HepG2 (cell line): ENCODE data around the gene ARHGEF40. TPM values are rescaled to one million over a fixed set of nuclear protein-coding genes. Genes with fewer than 3 reads are reported as not detected.

Experiments
- BCL6 ChIP-seq: IDR thresholded peaks from 2 replicates; pipeline ENCODE4 v1.6.1; 2016; ENCODE audit warnings: missing genetic modification reagents, missing compliant biosample characterization
- BRCA1 ChIP-seq: sonication (generic); formaldehyde crosslinking; IDR thresholded peaks from 2 replicates; pipeline ENCODE4 v1.4.0; 2020; ENCODE audit warnings: missing genetic modification reagents
- CHCHD3 ChIP-seq: sonication (generic); formaldehyde crosslinking; IDR thresholded peaks from 2 replicates; pipeline ENCODE4 v1.8.0; 2022; ENCODE audit warnings: mild to moderate bottlenecking, missing genetic modification reagents, moderate library complexity
- EP300 ChIP-seq, 3 experiments: sonication (generic) in 1 of 3; formaldehyde crosslinking in 1 of 3; IDR thresholded peaks; 2 replicates each; pipeline versions ENCODE4 v1.5.1 to v1.6.1; 2011 to 2020; ENCODE audit warnings: low read depth in 2 of 3, low read length in 2 of 3, borderline replicate concordance in 1 of 3, improper control_type of control experiment in 1 of 3, mild to moderate bottlenecking in 1 of 3, missing genetic modification reagents in 1 of 3, moderate library complexity in 1 of 3
- JDP2 ChIP-seq: sonication (generic); formaldehyde crosslinking; IDR thresholded peaks from 2 replicates; pipeline ENCODE4 v1.8.1; 2022; ENCODE audit warnings: missing genetic modification reagents, borderline replicate concordance
- KDM3A ChIP-seq: IDR thresholded peaks from 2 replicates; pipeline ENCODE4 v1.6.1; 2018; ENCODE audit warnings: low read depth, missing compliant biosample characterization
- KLF12 ChIP-seq: sonication (generic); formaldehyde crosslinking; IDR thresholded peaks from 2 replicates; pipeline ENCODE4 v1.4.0; 2020; ENCODE audit warnings: missing genetic modification reagents, borderline replicate concordance
- MAFG ChIP-seq: sonication (generic); formaldehyde crosslinking; IDR thresholded peaks from 2 replicates; pipeline ENCODE4 v1.5.1; 2020; ENCODE audit warnings: mild to moderate bottlenecking, missing genetic modification reagents
- NFKBIZ ChIP-seq: IDR thresholded peaks from 2 replicates; pipeline ENCODE4 v1.6.1; 2018; ENCODE audit warnings: missing genetic modification reagents, missing compliant biosample characterization
- PHF8 ChIP-seq: sonication (generic); formaldehyde crosslinking; IDR thresholded peaks from 2 replicates; pipeline ENCODE4 v1.5.0; 2020; ENCODE audit warnings: missing genetic modification reagents
- SNAI1 ChIP-seq: sonication (generic); formaldehyde crosslinking; IDR thresholded peaks from 2 replicates; pipeline ENCODE4 v1.5.0; 2020; ENCODE audit warnings: mild to moderate bottlenecking, missing genetic modification reagents, borderline replicate concordance
- SNAPC2 ChIP-seq: sonication (generic); formaldehyde crosslinking; IDR thresholded peaks from 2 replicates; pipeline ENCODE4 v1.8.1; 2022; ENCODE audit warnings: mild to moderate bottlenecking, missing genetic modification reagents
- ZFP1 ChIP-seq: IDR thresholded peaks from 2 replicates; pipeline ENCODE4 v1.6.1; 2016
- ZFP36 ChIP-seq: fragments of 150-350 bp; IDR thresholded peaks from 2 replicates; pipeline ENCODE4 v1.6.1; 2018; ENCODE audit warnings: borderline replicate concordance, low read length, low read depth; ENCODE audit not compliant: partially characterized antibody
- ZNF138 ChIP-seq: sonication (generic); formaldehyde crosslinking; IDR thresholded peaks from 2 replicates; pipeline ENCODE4 v1.5.0; 2020; ENCODE audit warnings: mild to moderate bottlenecking, low read depth, missing genetic modification reagents
- ZNF207 ChIP-seq: fragments of 450-650 bp; IDR thresholded peaks from 2 replicates; pipeline ENCODE4 v1.6.1; 2016; ENCODE audit warnings: antibody characterized with exemption, borderline replicate concordance
- ZNF430 ChIP-seq: sonication (generic); formaldehyde crosslinking; IDR thresholded peaks from 2 replicates; pipeline ENCODE4 v1.9.0; 2021; ENCODE audit warnings: mild to moderate bottlenecking, missing genetic modification reagents
- ZNF446 ChIP-seq: sonication (generic); formaldehyde crosslinking; IDR thresholded peaks from 2 replicates; pipeline ENCODE4 v1.5.0; 2020; ENCODE audit warnings: mild to moderate bottlenecking, missing genetic modification reagents
- ZNF737 ChIP-seq: sonication (generic); formaldehyde crosslinking; IDR thresholded peaks from 2 replicates; pipeline ENCODE4 v1.5.0; 2020; ENCODE audit warnings: missing genetic modification reagents, mild to moderate bottlenecking, borderline replicate concordance
- ZNF790 ChIP-seq: sonication (generic); formaldehyde crosslinking; IDR thresholded peaks from 2 replicates; pipeline ENCODE4 v1.8.0; 2022; ENCODE audit warnings: missing genetic modification reagents, mild to moderate bottlenecking, borderline replicate concordance
- polyA plus RNA-seq, 8 experiments: library from polyadenylated mRNA; depleted of rRNA in 3 of 8; stranded (reverse) in 7 of 8; unstranded in 1 of 8; fragments of >200 nt; fragmentation: Illumina TruSeq in 4 of 8; extraction: Trizol in 4 of 8; gene quantifications; 2 replicates each; pipeline versions ENCODE4 v1.2.1 to v1.2.3, GENCODE V29; 2011 to 2016; ENCODE audit warnings: low read depth in 4 of 8, missing spikeins in 1 of 8, mixed read lengths in 1 of 8; ENCODE audit not compliant: insufficient read depth in 1 of 8
- total RNA-seq, 5 experiments: library from RNA; depleted of rRNA; stranded (reverse); fragments of >200 nt; fragmentation: Illumina TruSeq; extraction: Trizol; gene quantifications; 2 replicates each; pipeline ENCODE4 v1.2.3, GENCODE V29; 2016; ENCODE audit warnings: low read depth in 1 of 5
- TF ChIP-seq, protein P1 (sequence below): sonication (generic); formaldehyde crosslinking; IDR thresholded peaks from 2 replicates; pipeline ENCODE4 v1.5.0; 2020; ENCODE audit warnings: mild to moderate bottlenecking, missing genetic modification reagents, borderline replicate concordance
- TF ChIP-seq, protein P2 (sequence below): IDR thresholded peaks from 2 replicates; pipeline ENCODE4 v1.6.1; 2016; ENCODE audit warnings: mild to moderate bottlenecking
- TF ChIP-seq, protein P3 (sequence below): sonication (generic); formaldehyde crosslinking; IDR thresholded peaks from 2 replicates; pipeline ENCODE4 v1.5.1; 2020; ENCODE audit warnings: mild to moderate bottlenecking, missing genetic modification reagents, moderate library complexity

The ARHGEF40 gene
- total and polyA plus RNA-seq, 2 of the 13 experiments (the other 11 are each of a cell fraction or from before 2014, with no cell fraction given), result 28.1 to 78.1 TPM

DNA sequence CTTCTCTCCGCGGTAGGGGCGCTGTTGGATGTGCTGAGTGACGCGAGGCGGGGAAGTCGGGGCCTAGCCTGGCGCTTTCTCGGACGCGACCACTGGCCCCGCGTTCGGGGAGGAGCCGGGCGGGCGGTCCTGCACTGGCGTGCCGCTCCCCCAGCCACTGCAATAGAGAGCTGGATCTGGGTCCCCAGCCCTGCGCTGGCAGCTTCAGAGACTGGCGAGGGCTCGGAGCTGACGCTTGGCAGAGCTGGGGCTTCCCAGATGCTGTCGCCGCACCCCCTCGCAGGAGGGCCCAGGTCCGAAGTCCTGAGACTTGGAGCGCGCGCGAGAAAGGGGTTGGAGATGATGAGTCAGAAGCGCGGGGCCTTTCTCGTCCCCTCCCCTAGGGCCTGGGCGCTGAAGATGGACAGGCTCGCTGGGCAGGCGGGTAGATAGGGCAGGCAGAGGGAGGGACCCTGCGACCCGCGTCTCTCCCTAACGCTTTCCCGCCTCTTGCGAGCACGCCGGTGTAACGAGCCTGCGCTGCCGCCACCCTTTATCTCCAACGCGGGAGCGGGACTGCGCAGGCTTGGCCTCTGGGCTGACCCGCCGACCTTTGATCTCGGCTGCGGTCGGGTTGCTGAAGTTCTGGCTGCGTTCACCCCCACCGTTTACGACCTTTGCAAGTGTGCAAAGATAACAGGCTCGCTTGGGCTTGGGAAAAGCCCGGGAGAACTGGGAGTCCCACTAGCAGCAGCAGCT is 33.8 kb downstream of the ARHGEF40 start (continued):
- TF ChIP-seq ZFP36 (peak; percentile 3), EP300 (IDR thresholded peaks at IDR 0.05; ENCODE audit: low read depth in 2 of 2, low read length in 2 of 2) (peak in 1 of 2 experiments; percentile 76; a peak in 2 of 4 replicates), EP300 (CRISPR knock-in tag; IDR thresholded peaks at IDR 0.05; ENCODE audit: borderline replicate concordance) (peak; percentile 62; the same call in 1 of the 2 replicates), NFKBIZ (peak; percentile 80; the same call in 1 of the 2 replicates), KDM3A (CRISPR knock-in tag) (peak; percentile 95), MAFG (CRISPR knock-in tag) (peak; percentile 75), ZNF430 (CRISPR knock-in tag) (peak; percentile 100), ZNF737 (CRISPR knock-in tag) (peak; percentile 98), JDP2 (CRISPR knock-in tag) (no peak; the same call in 1 of the 2 replicates), ZFP1 (CRISPR knock-in tag) (peak; percentile 84), CHCHD3 (CRISPR knock-in tag) (peak; percentile 98), BCL6 (peak; percentile 61), ZNF446 (CRISPR knock-in tag) (peak; percentile 84), KLF12 (CRISPR knock-in tag) (peak; percentile 90), BRCA1 (no peak), PHF8 (CRISPR knock-in tag) (peak; percentile 95), SNAI1 (CRISPR knock-in tag) (peak; percentile 100), ZNF790 (CRISPR knock-in tag) (peak; percentile 96), ZNF207 (no peak), ZNF138 (peak; percentile 99), SNAPC2 (CRISPR knock-in tag) (peak; percentile 99)
- TF ChIP-seq, protein P1, sequence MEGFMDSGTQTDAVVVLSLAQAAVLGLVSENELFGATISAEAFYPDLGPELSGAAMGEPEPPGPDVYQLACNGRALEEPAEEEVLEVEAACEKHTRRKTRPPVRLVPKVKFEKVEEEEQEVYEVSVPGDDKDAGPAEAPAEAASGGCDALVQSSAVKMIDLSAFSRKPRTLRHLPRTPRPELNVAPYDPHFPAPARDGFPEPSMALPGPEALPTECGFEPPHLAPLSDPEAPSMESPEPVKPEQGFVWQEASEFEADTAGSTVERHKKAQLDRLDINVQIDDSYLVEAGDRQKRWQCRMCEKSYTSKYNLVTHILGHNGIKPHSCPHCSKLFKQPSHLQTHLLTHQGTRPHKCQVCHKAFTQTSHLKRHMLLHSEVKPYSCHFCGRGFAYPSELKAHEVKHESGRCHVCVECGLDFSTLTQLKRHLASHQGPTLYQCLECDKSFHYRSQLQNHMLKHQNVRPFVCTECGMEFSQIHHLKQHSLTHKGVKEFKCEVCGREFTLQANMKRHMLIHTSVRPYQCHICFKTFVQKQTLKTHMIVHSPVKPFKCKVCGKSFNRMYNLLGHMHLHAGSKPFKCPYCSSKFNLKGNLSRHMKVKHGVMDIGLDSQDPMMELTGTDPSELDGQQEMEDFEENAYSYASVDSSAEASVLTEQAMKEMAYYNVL (CRISPR knock-in tag), result peak; percentile 92; the same call in 1 of the 2 replicates
- TF ChIP-seq, protein P2, sequence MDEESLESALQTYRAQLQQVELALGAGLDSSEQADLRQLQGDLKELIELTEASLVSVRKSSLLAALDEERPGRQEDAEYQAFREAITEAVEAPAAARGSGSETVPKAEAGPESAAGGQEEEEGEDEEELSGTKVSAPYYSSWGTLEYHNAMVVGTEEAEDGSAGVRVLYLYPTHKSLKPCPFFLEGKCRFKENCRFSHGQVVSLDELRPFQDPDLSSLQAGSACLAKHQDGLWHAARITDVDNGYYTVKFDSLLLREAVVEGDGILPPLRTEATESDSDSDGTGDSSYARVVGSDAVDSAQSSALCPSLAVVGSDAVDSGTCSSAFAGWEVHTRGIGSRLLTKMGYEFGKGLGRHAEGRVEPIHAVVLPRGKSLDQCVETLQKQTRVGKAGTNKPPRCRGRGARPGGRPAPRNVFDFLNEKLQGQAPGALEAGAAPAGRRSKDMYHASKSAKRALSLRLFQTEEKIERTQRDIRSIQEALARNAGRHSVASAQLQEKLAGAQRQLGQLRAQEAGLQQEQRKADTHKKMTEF (CRISPR knock-in tag), result peak; percentile 98
- TF ChIP-seq, protein P3, sequence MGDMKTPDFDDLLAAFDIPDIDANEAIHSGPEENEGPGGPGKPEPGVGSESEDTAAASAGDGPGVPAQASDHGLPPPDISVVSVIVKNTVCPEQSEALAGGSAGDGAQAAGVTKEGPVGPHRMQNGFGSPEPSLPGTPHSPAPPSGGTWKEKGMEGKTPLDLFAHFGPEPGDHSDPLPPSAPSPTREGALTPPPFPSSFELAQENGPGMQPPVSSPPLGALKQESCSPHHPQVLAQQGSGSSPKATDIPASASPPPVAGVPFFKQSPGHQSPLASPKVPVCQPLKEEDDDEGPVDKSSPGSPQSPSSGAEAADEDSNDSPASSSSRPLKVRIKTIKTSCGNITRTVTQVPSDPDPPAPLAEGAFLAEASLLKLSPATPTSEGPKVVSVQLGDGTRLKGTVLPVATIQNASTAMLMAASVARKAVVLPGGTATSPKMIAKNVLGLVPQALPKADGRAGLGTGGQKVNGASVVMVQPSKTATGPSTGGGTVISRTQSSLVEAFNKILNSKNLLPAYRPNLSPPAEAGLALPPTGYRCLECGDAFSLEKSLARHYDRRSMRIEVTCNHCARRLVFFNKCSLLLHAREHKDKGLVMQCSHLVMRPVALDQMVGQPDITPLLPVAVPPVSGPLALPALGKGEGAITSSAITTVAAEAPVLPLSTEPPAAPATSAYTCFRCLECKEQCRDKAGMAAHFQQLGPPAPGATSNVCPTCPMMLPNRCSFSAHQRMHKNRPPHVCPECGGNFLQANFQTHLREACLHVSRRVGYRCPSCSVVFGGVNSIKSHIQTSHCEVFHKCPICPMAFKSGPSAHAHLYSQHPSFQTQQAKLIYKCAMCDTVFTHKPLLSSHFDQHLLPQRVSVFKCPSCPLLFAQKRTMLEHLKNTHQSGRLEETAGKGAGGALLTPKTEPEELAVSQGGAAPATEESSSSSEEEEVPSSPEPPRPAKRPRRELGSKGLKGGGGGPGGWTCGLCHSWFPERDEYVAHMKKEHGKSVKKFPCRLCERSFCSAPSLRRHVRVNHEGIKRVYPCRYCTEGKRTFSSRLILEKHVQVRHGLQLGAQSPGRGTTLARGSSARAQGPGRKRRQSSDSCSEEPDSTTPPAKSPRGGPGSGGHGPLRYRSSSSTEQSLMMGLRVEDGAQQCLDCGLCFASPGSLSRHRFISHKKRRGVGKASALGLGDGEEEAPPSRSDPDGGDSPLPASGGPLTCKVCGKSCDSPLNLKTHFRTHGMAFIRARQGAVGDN (CRISPR knock-in tag), result peak; percentile 100
